Upper lobe of left lung (tissue), 4 donors: ENCODE measurements around the gene CCDC112.

Source experiments
- POLR2AphosphoS5 ChIP-seq, 2 donors: sonication (generic); formaldehyde crosslinking; IDR thresholded peaks; one replicate each; pipeline ENCODE4 v1.5.1; 2017; ENCODE audit warnings: antibody characterized with exemption in 2 of 2
- TF ChIP-seq, protein P1 (sequence below), 6 experiments: fragments of 450-650 bp in 4 of 6; fragments of 200-600 bp in 2 of 6; sonication (generic) in 2 of 6; IDR thresholded peaks; one replicate each; pipeline ENCODE4 v1.5.1; 2016 to 2019; ENCODE audit warnings: antibody characterized with exemption in 6 of 6

DNA sequence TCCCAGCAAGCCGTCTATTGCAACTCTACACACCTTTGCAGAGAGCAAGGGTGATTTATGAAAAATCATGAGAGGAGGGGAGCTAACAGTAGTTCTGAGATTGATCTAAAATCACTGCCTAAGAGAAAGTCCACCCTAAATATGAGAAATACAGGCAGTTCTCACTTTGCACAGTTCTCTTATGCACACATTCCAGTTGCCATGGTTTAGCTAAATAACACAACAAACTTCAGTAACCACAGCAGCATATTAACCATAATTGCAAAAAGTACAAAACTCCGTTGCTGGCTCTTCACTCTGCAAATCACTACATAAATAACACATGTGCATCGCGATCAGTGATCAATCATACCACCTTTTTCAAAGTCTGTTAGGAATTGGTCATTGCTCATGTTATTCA is 64.9 kb downstream of the CCDC112 start:
- TF ChIP-seq, protein P1, sequence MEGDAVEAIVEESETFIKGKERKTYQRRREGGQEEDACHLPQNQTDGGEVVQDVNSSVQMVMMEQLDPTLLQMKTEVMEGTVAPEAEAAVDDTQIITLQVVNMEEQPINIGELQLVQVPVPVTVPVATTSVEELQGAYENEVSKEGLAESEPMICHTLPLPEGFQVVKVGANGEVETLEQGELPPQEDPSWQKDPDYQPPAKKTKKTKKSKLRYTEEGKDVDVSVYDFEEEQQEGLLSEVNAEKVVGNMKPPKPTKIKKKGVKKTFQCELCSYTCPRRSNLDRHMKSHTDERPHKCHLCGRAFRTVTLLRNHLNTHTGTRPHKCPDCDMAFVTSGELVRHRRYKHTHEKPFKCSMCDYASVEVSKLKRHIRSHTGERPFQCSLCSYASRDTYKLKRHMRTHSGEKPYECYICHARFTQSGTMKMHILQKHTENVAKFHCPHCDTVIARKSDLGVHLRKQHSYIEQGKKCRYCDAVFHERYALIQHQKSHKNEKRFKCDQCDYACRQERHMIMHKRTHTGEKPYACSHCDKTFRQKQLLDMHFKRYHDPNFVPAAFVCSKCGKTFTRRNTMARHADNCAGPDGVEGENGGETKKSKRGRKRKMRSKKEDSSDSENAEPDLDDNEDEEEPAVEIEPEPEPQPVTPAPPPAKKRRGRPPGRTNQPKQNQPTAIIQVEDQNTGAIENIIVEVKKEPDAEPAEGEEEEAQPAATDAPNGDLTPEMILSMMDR (IDR thresholded peaks at IDR 0.05) = no peak
- TF ChIP-seq POLR2AphosphoS5 (IDR thresholded peaks at IDR 0.05) = no peak
